CD14-positive monocyte (primary cell): ENCODE data around the gene IFNW1. TPM values are rescaled to one million over a fixed set of nuclear protein-coding genes. Genes with fewer than 3 reads are reported as not detected.

Source experiments
- DNase-seq, 3 donors: peaks; one replicate each; pipeline ENCODE4 v3.0.0-alpha.2; 2011 to 2022
- H2AFZ ChIP-seq: 2 replicates; pipeline ENCODE4 v1.6.0; 2012; ENCODE audit warnings: mild to moderate bottlenecking, low read depth, low read length, inconsistent platforms; ENCODE audit not compliant: insufficient read depth, poor library complexity, severe bottlenecking
- H3K27ac ChIP-seq, 2 donors: 1 replicate in 1 of 2; 2 replicates in 1 of 2; pipeline ENCODE4 v1.5.1; 2012 to 2013; ENCODE audit warnings: low read length in 2 of 2, control low read depth in 1 of 2, inconsistent platforms in 1 of 2, low read depth in 1 of 2, mild to moderate bottlenecking in 1 of 2
- H3K27me3 ChIP-seq, 2 donors: one replicate each; pipeline versions ENCODE4 v1.6.0 to v1.6.1; 2011 to 2013; ENCODE audit warnings: low read length in 2 of 2; ENCODE audit not compliant: control insufficient read depth in 2 of 2, insufficient read depth in 2 of 2
- H3K36me3 ChIP-seq, 2 donors: replicated peaks in 1 of 2; 1 replicate in 1 of 2; 2 replicates in 1 of 2; pipeline versions ENCODE4 v1.5.1 to v1.6.1; 2012 to 2013; ENCODE audit warnings: low read length in 2 of 2, control low read depth in 1 of 2, inconsistent platforms in 1 of 2, mild to moderate bottlenecking in 1 of 2; ENCODE audit not compliant: insufficient read depth in 2 of 2, control insufficient read depth in 1 of 2
- H3K4me1 ChIP-seq, 2 donors: 1 replicate in 1 of 2; 2 replicates in 1 of 2; pipeline versions ENCODE4 v1.5.1 to v1.6.1; 2012 to 2013; ENCODE audit warnings: low read length in 2 of 2, control low read depth in 1 of 2, inconsistent platforms in 1 of 2, mild to moderate bottlenecking in 1 of 2, moderate library complexity in 1 of 2; ENCODE audit not compliant: insufficient read depth in 2 of 2, control insufficient read depth in 1 of 2
- H3K4me2 ChIP-seq: replicated peaks from 2 replicates; pipeline ENCODE3; 2012; ENCODE audit warnings: low read length, moderate library complexity, mild to moderate bottlenecking; ENCODE audit not compliant: poor library complexity, severe bottlenecking; ENCODE audit errors: extremely low read depth
- H3K4me3 ChIP-seq, 3 experiments: fragments of 200-600 bp in 1 of 3; sonication (generic) in 1 of 3; replicated peaks in 1 of 3; 1 replicate in 2 of 3; 2 replicates in 1 of 3; pipeline ENCODE4 v1.5.1; 2011 to 2013; ENCODE audit warnings: low read length in 3 of 3, mild to moderate bottlenecking in 3 of 3, control low read depth in 2 of 3, low read depth in 2 of 3, inconsistent platforms in 1 of 3, moderate library complexity in 1 of 3
- H3K79me2 ChIP-seq: 2 replicates; pipeline ENCODE4 v1.6.0; 2012; ENCODE audit warnings: mild to moderate bottlenecking, control low read depth, inconsistent platforms, low read length, moderate library complexity; ENCODE audit not compliant: insufficient read depth
- H3K9ac ChIP-seq: 2 replicates; pipeline ENCODE4 v1.6.0; 2017; ENCODE audit warnings: low read length, mild to moderate bottlenecking; ENCODE audit not compliant: insufficient read depth, poor library complexity, severe bottlenecking
- H3K9me3 ChIP-seq, 2 donors: replicated peaks in 1 of 2; 1 replicate in 1 of 2; 2 replicates in 1 of 2; pipeline versions ENCODE4 v1.5.1 to v1.6.1; 2012 to 2013; ENCODE audit warnings: low read length in 2 of 2, control low read depth in 1 of 2; ENCODE audit not compliant: control insufficient read depth in 1 of 2, insufficient read depth in 1 of 2
- H4K20me1 ChIP-seq: 2 replicates; pipeline ENCODE4 v1.6.0; 2012; ENCODE audit warnings: mild to moderate bottlenecking, low read length, control low read depth, moderate library complexity; ENCODE audit not compliant: insufficient read depth
- H3K27ac Mint-ChIP-seq, 7 donors: one replicate each; pipeline ENCODE4 v1.8.0; 2020; ENCODE audit warnings: mild to moderate bottlenecking in 7 of 7, mixed read lengths in 7 of 7, moderate library complexity in 6 of 7, inconsistent platforms in 2 of 7
- H3K27me3 Mint-ChIP-seq, 3 donors: one replicate each; pipeline ENCODE4 v1.8.0; 2021 to 2022; ENCODE audit warnings: low read depth in 3 of 3, mild to moderate bottlenecking in 3 of 3, mixed read lengths in 3 of 3, moderate library complexity in 3 of 3, inconsistent platforms in 1 of 3
- H3K36me3 Mint-ChIP-seq, 2 donors: one replicate each; pipeline ENCODE4 v1.8.0; 2020; ENCODE audit warnings: mixed read lengths in 2 of 2, inconsistent platforms in 1 of 2, mild to moderate bottlenecking in 1 of 2
- H3K4me1 Mint-ChIP-seq: one replicate; pipeline ENCODE4 v1.8.0; 2020; ENCODE audit warnings: mild to moderate bottlenecking, mixed read lengths
- H3K4me3 Mint-ChIP-seq, 2 donors: one replicate each; pipeline ENCODE4 v1.8.0; 2020; ENCODE audit warnings: mild to moderate bottlenecking in 2 of 2, mixed read lengths in 2 of 2, moderate library complexity in 1 of 2
- H3K9me3 Mint-ChIP-seq, 7 donors: one replicate each; pipeline ENCODE4 v1.8.0; 2020 to 2022; ENCODE audit warnings: mixed read lengths in 7 of 7, mild to moderate bottlenecking in 6 of 7, moderate library complexity in 6 of 7, inconsistent platforms in 2 of 7
- CTCF ChIP-seq: fragments of 200-600 bp; IDR thresholded peaks from one replicate; pipeline ENCODE4 v1.8.0; 2022; ENCODE audit warnings: antibody characterized with exemption, mild to moderate bottlenecking
- WGBS: methylation state at CpG from one replicate; pipeline ENCODE4 v1.1.5; 2013; ENCODE audit warnings: missing lambda C conversion rate; ENCODE audit not compliant: insufficient coverage; 5-methylcytosine and 5-hydroxymethylcytosine counted together
- intact Hi-C, 2 donors: fragments of 100-400 bp; cut with micrococcal nuclease; formaldehyde crosslinking; loops; one replicate each; pipeline versions ENCODE4 v1.15.0 to v1.15.1; 2023
- polyA plus RNA-seq, 3 donors: library from polyadenylated mRNA; depleted of rRNA in 1 of 3; unstranded in 2 of 3; stranded (reverse) in 1 of 3; fragments of 300-500 nt in 2 of 3; fragments of >200 nt in 1 of 3; fragmentation: Illumina TruSeq in 2 of 3; gene quantifications; 1 replicate in 2 of 3; 2 replicates in 1 of 3; pipeline ENCODE4 v1.2.3, GENCODE V29; 2012 to 2021

Gene IFNW1
- polyA plus RNA-seq, 3 donors = not detected

DNA sequence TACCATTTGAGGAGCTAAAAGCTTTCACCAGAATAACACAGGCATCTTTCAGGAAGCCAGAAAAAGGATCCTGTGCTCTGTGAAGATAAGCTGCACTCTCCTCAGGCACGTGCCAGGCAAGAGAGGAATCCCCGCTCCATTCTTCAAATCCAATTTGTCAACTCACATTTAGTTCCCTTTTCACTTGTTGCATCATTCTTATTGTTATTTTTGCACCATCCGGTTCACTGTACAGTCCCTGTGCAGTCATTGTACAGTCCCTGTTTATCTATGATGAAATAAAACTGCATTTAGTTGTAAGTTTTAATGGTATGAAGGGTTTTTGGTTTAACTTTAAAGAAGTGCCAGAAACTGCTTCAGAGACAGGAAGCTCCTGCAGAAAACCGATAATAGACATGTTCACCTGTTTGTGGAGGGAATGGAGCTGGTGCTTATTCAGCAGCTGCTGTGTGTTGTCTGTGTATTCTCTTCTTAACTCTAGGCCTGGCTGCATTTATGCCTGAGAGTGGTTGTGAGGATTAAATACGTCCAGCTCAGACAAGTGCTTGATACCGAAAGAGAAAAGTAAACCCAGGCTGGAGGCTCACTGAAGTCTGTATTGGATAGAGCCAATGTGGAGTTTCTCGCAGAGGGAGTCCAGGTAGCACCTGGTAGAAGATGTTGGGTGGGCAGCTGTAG lies 22.4 kb downstream of the IFNW1 start:
- Histone ChIP-seq H3K4me2 (peak overlapping the region; percentile 49), H3K27ac (peak overlapping the region; percentile 51 to 83), H3K4me3 (peak overlapping the region in 1 of 3 experiments; percentile 45), H3K36me3 (no peaks in the 10 kb centered on the region), H3K4me1 (peaks cover 18 to 21% of the 10 kb centered on the region in 2 donors), H4K20me1 (no peaks in the 10 kb centered on the region), H3K27me3 (no peaks in the 10 kb centered on the region), H3K9ac (no peak overlapping the region), H3K79me2 (no peaks in the 10 kb centered on the region), H2AFZ (no peak overlapping the region), H3K9me3 (peaks cover 0 to 3% of the 10 kb centered on the region in 2 donors)
- intact Hi-C loops = loop anchor here (5.0 to 10.0 kb wide), 3 partner anchors 234 to 1192 kb away; partner anchors contain the start of gene MLLT3 (in 1 of the 2)
- H3K27me3 Mint-ChIP-seq = peaks cover 0 to 1% (median 0%) of the 10 kb centered on the region in 3 donors
- DNase-seq = peak; percentile 81 to 94 (median 89)
- peak overlapping the region; percentile 28 to 46 for H3K4me3 Mint-ChIP-seq
- peaks cover 0 to 4% (median 2%) of the 10 kb centered on the region in 7 donors for H3K9me3 Mint-ChIP-seq
- peaks cover 24% of the 10 kb centered on the region for H3K4me1 Mint-ChIP-seq
- peaks cover 0 to 3% of the 10 kb centered on the region in 2 donors for H3K36me3 Mint-ChIP-seq
- 20% methylated on average over 6 of the region's 7 CpGs for WGBS
- H3K27ac Mint-ChIP-seq = peak overlapping the region; percentile 83 to 98 (median 91)
- TF ChIP-seq CTCF = no peak

DNA sequence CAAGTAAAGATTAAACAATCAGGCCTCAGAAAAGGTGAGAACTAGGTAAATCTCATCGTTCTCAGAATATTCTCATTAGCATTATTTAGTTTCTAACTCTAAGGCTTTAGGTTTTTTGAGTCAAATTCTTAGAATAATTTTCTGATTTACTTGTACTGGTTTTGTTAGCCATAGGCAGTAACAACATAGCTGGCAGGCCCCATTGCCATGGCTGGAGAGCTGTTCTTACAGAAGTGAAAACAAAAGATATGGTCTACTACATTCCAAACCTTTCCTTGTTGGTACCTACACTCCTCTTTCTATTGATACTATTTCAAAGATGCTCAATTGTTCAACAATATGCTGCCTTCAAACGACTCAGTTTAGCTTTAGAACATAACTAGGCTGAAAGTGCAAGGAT lies 27.3 kb downstream of the IFNW1 start:
- H2AFZ ChIP-seq = no peak overlapping the region
- H3K4me1 ChIP-seq = peaks cover 8 to 10% of the 10 kb centered on the region in 2 donors
- Mint-ChIP-seq H3K4me1 (peaks cover 14% of the 10 kb centered on the region), H3K36me3 (no peaks in the 10 kb centered on the region), H3K9me3 (no peaks in the 10 kb centered on the region), H3K27me3 (peaks cover 0 to 1% (median 0%) of the 10 kb centered on the region in 3 donors), H3K27ac (no peak overlapping the region), H3K4me3 (no peak overlapping the region)
- H3K27me3 ChIP-seq = no peaks in the 10 kb centered on the region
- WGBS = no CpG with 5 or more reads among the region's 2 CpGs
- intact Hi-C loops = loop anchor here in 1 of 2 donors (10.0 kb wide), 2 partner anchors 230 to 490 kb away; partner anchors contain the start of gene MLLT3
- DNase-seq = no peak
- no peaks in the 10 kb centered on the region for H3K9me3 ChIP-seq
- no peak overlapping the region for H3K4me3 ChIP-seq
- H3K4me2 ChIP-seq = no peak overlapping the region
- H3K27ac ChIP-seq = no peak overlapping the region
- H3K79me2 ChIP-seq = no peaks in the 10 kb centered on the region
- no peaks in the 10 kb centered on the region for H3K36me3 ChIP-seq
- no peaks in the 10 kb centered on the region for H4K20me1 ChIP-seq
- H3K9ac ChIP-seq = no peak overlapping the region
- no peak for TF ChIP-seq CTCF
